ENCODE measurements around the gene GNA12.

GRCh38 chr7:2692543-2692942 is 151.6 kb downstream of the GNA12 start:
- TF ChIP-seq REST (IDR thresholded peaks at IDR 0.05; ENCODE audit: insufficient read depth in 1 of 2, low read depth in 2 of 2, low read length in 2 of 2) (no peak), TAF1 (IDR thresholded peaks at IDR 0.05; ENCODE audit: borderline replicate concordance, insufficient read depth, low read length) (no peak), POLR2AphosphoS5 (IDR thresholded peaks at IDR 0.05; ENCODE audit: low read depth, low read length) (no peak)

Data from PFSK-1 (cell line).